Mononuclear cell (primary cell): Measurements from ENCODE around the gene RETREG1. TPM values are rescaled to one million over a fixed set of nuclear protein-coding genes. Genes with fewer than 3 reads are reported as not detected.
"Not testable (repeated sequence)": the region's sequence is repeated elsewhere in the genome, so short reads cannot be mapped to it uniquely, and the experiment has no call there.

Experiments
- H3K27me3 ChIP-seq: 2 replicates; pipeline ENCODE4 v1.6.0; 2011; ENCODE audit warnings: low read length, control low read depth; ENCODE audit not compliant: insufficient read depth
- H3K4me1 ChIP-seq: 2 replicates; pipeline ENCODE4 v1.5.1; 2011; ENCODE audit warnings: mild to moderate bottlenecking, low read length, control low read depth; ENCODE audit not compliant: insufficient read depth
- H3K4me3 ChIP-seq: 2 replicates; pipeline ENCODE4 v1.5.1; 2011; ENCODE audit warnings: mild to moderate bottlenecking, low read length, moderate library complexity
- H3K9me3 ChIP-seq: 2 replicates; pipeline ENCODE4 v1.5.1; 2011; ENCODE audit warnings: low read depth, mild to moderate bottlenecking, control low read depth, low read length
- total RNA-seq: library from RNA; depleted of rRNA; stranded (reverse); fragments of >200 nt; gene quantifications from one replicate; pipeline ENCODE4 v1.2.3, GENCODE V29; 2012

The RETREG1 gene
- 14.7 TPM for total RNA-seq

- Histone ChIP-seq H3K4me1 (peaks cover 28% of the 10 kb centered on the region), H3K4me3 (peak within 1 kb of the TSS; percentile 63), H3K27me3 (no peaks in the 10 kb centered on the region), H3K9me3 (no peaks in the 10 kb centered on the region)
These were observed at the start of gene RETREG1 for GRCh38 chr5:16616536-16617273. RETREG1 (minus strand) TSS chr5:16616997; CDS start chr5:16616971, 26 bp downstream.

- Histone ChIP-seq H3K27me3 (no peaks in the 10 kb centered on the region), H3K4me3 (no peak overlapping the region), H3K9me3 (no peaks in the 10 kb centered on the region), H3K4me1 (no peaks in the 10 kb centered on the region)
These were observed 49.5 kb upstream of the RETREG1 start for GRCh38 chr5:16666130-16666882.

- H3K9me3 ChIP-seq = no peaks in the 10 kb centered on the region
- no peaks in the 10 kb centered on the region for H3K4me1 ChIP-seq
- H3K4me3 ChIP-seq = no peak overlapping the region
- no peaks in the 10 kb centered on the region for H3K27me3 ChIP-seq
These were observed 48.8 kb upstream of the RETREG1 start for GRCh38 chr5:16665601-16666000.

- Histone ChIP-seq H3K9me3 (no peaks in the 10 kb centered on the region), H3K27me3 (no peaks in the 10 kb centered on the region), H3K4me3 (no peak overlapping the region), H3K4me1 (no peaks in the 10 kb centered on the region)
These were observed 47.6 kb upstream of the RETREG1 start for GRCh38 chr5:16664368-16664767.

- H3K9me3 ChIP-seq = no peaks in the 10 kb centered on the region
- H3K27me3 ChIP-seq = no peaks in the 10 kb centered on the region
- H3K4me1 ChIP-seq = no peaks in the 10 kb centered on the region
- H3K4me3 ChIP-seq = no peak overlapping the region
These were observed 47.0 kb upstream of the RETREG1 start for GRCh38 chr5:16663840-16664239.

- Histone ChIP-seq H3K4me3 (no peak overlapping the region), H3K27me3 (no peaks in the 10 kb centered on the region), H3K4me1 (no peaks in the 10 kb centered on the region), H3K9me3 (no peaks in the 10 kb centered on the region)
These were observed 44.9 kb upstream of the RETREG1 start for GRCh38 chr5:16661713-16662112.

GRCh38 chr5:16660982-16661381 lies 44.2 kb upstream of the RETREG1 start:
- Histone ChIP-seq H3K27me3 (no peaks in the 10 kb centered on the region), H3K9me3 (no peaks in the 10 kb centered on the region), H3K4me3 (no peak overlapping the region), H3K4me1 (no peaks in the 10 kb centered on the region)

GRCh38 chr5:16659536-16659935 lies 42.7 kb upstream of the RETREG1 start:
- H3K4me1 ChIP-seq = no peaks in the 10 kb centered on the region
- no peaks in the 10 kb centered on the region for H3K27me3 ChIP-seq
- no peak overlapping the region for H3K4me3 ChIP-seq
- no peaks in the 10 kb centered on the region for H3K9me3 ChIP-seq

- Histone ChIP-seq H3K4me3 (no peak overlapping the region), H3K27me3 (no peaks in the 10 kb centered on the region), H3K9me3 (no peaks in the 10 kb centered on the region), H3K4me1 (no peaks in the 10 kb centered on the region)
These were observed 39.9 kb upstream of the RETREG1 start for GRCh38 chr5:16656561-16657191.

- H3K4me1 ChIP-seq = no peaks in the 10 kb centered on the region
- H3K9me3 ChIP-seq = no peaks in the 10 kb centered on the region
- no peak overlapping the region for H3K4me3 ChIP-seq
- no peaks in the 10 kb centered on the region for H3K27me3 ChIP-seq
These were observed 38.0 kb upstream of the RETREG1 start for GRCh38 chr5:16654647-16655334.

- not testable (repeated sequence) for H3K9me3 ChIP-seq, H3K4me3 ChIP-seq, H3K27me3 ChIP-seq, H3K4me1 ChIP-seq
These were observed 31.9 kb upstream of the RETREG1 start for GRCh38 chr5:16648739-16649138.

GRCh38 chr5:16644301-16644889 lies 27.6 kb upstream of the RETREG1 start:
- H3K9me3 ChIP-seq = no peaks in the 10 kb centered on the region
- no peaks in the 10 kb centered on the region for H3K27me3 ChIP-seq
- H3K4me1 ChIP-seq = no peaks in the 10 kb centered on the region
- no peak overlapping the region for H3K4me3 ChIP-seq

GRCh38 chr5:16642867-16643266 lies 26.1 kb upstream of the RETREG1 start:
- H3K4me3 ChIP-seq = no peak overlapping the region
- no peaks in the 10 kb centered on the region for H3K4me1 ChIP-seq
- no peaks in the 10 kb centered on the region for H3K9me3 ChIP-seq
- H3K27me3 ChIP-seq = no peaks in the 10 kb centered on the region

GRCh38 chr5:16639206-16639605 lies 22.4 kb upstream of the RETREG1 start:
- H3K9me3 ChIP-seq = no peaks in the 10 kb centered on the region

GRCh38 chr5:16628376-16628775 lies 11.6 kb upstream of the RETREG1 start:
- H3K4me3 ChIP-seq = no peak overlapping the region
- no peaks in the 10 kb centered on the region for H3K9me3 ChIP-seq
- H3K27me3 ChIP-seq = no peaks in the 10 kb centered on the region
- peaks cover 63% of the 10 kb centered on the region for H3K4me1 ChIP-seq

More at GRCh38 chr5:16639206-16639605, 22.4 kb upstream of the RETREG1 start:
- Histone ChIP-seq H3K4me1 (no peaks in the 10 kb centered on the region), H3K4me3 (no peak overlapping the region), H3K27me3 (no peaks in the 10 kb centered on the region)
